Spleen (tissue), 7 donors: ENCODE measurements around the gene CUTA.

Experiments
- POLR2A ChIP-seq, 3 donors: fragments of 450-650 bp; IDR thresholded peaks; one replicate each; pipeline ENCODE4 v1.5.1; 2017; ENCODE audit warnings: antibody characterized with exemption in 3 of 3, mild to moderate bottlenecking in 1 of 3
- POLR2AphosphoS5 ChIP-seq, 3 donors: sonication (generic); formaldehyde crosslinking; IDR thresholded peaks; one replicate each; pipeline ENCODE4 v1.5.1; 2017; ENCODE audit warnings: antibody characterized with exemption in 3 of 3
- TF ChIP-seq, protein P1 (sequence below), 11 experiments: fragments of 200-600 bp in 7 of 11; fragments of 450-650 bp in 4 of 11; sonication (generic) in 4 of 11; IDR thresholded peaks in 8 of 11; conservative IDR thresholded peaks in 3 of 11; 1 replicate in 7 of 11; 2 replicates in 4 of 11; pipeline versions ENCODE4 v1.4.0 to v1.8.0; 2016 to 2021; ENCODE audit warnings: antibody characterized with exemption in 11 of 11, inconsistent platforms in 4 of 11, mild to moderate bottlenecking in 1 of 11
- donor health status: DM: no; HTN: no; CAD: no; lungs with moderate emphysema.
- donor health status: DM: no; HTN: no; CAD: no.
- donor health status: DM: no; HTN: no; CAD: no.

- TF ChIP-seq, protein P1, sequence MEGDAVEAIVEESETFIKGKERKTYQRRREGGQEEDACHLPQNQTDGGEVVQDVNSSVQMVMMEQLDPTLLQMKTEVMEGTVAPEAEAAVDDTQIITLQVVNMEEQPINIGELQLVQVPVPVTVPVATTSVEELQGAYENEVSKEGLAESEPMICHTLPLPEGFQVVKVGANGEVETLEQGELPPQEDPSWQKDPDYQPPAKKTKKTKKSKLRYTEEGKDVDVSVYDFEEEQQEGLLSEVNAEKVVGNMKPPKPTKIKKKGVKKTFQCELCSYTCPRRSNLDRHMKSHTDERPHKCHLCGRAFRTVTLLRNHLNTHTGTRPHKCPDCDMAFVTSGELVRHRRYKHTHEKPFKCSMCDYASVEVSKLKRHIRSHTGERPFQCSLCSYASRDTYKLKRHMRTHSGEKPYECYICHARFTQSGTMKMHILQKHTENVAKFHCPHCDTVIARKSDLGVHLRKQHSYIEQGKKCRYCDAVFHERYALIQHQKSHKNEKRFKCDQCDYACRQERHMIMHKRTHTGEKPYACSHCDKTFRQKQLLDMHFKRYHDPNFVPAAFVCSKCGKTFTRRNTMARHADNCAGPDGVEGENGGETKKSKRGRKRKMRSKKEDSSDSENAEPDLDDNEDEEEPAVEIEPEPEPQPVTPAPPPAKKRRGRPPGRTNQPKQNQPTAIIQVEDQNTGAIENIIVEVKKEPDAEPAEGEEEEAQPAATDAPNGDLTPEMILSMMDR (IDR thresholded peaks at IDR 0.05 in 8 of 11, conservative IDR thresholded peaks at IDR 0.05 in 3 of 11) = no peak
- TF ChIP-seq POLR2AphosphoS5 (IDR thresholded peaks at IDR 0.05) (no peak), POLR2A (IDR thresholded peaks at IDR 0.05) (no peak)
Observed at GRCh38 chr6:33456156-33456555, 38.2 kb upstream of the CUTA start.
